NCI-H2196 treated with DMSO at 0.1 percent for 48 hours (cell line): Measurements from ENCODE around the gene FARP1.
A peak's percentile ranks its signal among the peaks of the same experiment; 100 is the strongest.

ENCODE experiments used
- DNase-seq: peaks from one replicate; lab custom pipeline; 2025; ENCODE audit not compliant: unreplicated experiment; lab: John Stamatoyannopoulos, UW

FARP1 gene

DNA sequence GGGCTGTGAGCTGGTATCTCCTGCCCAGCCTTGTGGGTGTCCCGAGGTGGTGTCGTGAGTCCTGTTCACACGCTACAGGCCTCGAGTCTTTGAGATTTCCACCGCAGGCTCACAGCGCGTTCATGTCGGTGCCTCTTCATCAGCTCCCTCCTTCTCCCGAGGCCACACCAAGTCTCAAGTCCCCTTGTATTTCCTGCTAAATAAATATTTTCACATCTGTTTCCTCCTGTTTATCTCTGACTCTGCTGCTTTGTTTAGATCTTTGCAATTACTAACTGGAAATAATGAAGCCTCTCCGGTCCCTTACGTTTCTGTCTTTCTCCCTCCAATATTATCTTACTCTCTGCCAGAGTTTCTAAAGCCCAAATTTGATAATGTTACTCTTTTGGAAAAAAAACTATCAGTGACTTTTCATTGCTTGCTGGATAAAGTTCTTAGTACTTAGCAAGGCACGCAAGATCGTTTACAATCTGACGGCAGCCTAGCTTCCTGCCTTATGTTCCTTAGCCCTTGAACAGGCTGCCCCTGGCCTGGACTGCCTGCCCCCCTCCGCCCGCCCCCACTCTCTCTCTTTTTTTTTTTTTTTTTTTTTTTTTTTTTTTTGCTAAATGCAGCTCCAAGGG lies 164.7 kb downstream of the FARP1 start:
- DNase-seq = no peak

DNA sequence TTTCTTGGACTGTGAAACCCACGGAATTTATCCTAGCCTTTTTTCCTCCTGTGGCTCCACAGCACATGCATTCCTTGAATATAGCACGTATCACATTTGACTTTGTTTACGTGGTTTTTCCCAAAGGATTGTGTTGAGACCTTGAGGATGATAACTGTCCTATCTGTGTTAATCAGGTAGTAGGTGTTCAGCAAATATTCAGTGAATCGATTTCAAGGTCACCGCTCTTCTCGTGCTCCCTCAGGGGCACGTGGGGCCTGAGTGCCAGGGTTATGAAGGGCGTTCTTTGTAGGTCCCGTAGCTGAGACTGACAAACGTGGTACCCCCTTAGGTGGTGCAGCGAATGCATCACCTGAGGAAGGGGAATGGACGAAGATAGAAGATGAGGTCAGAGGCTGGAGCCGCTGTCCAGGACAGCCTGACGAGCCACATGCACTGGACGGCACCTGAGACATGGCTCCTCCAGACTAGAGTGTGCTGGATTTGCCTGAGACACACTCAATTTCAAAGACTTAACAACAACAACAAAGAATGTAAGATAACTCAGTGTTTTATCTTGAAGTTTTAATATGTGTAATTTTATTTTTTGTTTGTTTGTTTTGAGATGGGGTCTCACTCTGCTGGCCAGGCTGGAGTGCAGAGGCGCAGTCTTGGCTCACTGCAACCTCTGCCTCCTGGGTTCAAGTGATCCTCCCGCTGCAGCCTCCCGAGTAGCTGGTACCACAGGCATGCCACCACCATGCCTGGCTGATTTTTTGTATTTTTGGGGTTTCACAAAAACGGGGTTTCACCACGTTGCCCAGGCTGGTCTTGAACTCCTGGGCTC lies 165.4 kb downstream of the FARP1 start:
- DNase-seq = no peak

DNA sequence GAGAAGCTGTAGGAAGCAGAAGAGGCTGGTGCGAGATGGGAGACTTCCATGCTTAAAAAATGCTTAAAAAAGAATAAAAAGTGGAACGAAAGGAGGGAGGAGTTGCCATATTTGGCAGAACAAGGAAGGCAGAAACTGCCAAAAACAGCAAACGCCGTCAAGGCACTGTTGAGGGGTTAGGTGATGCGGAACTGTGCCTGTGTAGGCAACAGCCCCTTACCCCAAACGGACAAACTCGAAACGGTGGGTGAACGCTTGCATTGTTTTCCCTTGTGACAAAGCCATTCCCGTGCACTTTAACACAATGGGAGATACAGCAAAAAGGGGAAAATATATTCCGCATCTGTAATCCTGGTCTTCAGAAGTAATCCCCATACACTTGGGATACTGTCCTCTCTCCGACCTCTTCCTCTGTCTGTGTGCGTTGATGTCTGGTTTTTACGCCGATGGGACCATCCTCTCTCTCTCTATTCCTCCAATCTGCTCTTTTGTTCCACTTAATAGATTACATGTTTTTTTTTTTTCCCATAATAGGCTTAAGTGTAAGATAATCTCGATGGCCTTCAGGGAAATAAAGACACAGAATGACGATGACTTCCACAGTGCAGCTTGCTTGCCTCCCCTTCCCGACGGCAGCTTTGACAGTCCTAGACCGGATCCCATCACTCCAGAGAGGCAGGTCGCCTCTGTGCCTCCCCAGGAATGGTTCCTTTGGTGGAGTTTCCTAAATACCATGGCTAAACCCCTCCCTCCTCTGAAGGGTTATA lies 166.9 kb downstream of the FARP1 start:
- DNase-seq = no peak

DNA sequence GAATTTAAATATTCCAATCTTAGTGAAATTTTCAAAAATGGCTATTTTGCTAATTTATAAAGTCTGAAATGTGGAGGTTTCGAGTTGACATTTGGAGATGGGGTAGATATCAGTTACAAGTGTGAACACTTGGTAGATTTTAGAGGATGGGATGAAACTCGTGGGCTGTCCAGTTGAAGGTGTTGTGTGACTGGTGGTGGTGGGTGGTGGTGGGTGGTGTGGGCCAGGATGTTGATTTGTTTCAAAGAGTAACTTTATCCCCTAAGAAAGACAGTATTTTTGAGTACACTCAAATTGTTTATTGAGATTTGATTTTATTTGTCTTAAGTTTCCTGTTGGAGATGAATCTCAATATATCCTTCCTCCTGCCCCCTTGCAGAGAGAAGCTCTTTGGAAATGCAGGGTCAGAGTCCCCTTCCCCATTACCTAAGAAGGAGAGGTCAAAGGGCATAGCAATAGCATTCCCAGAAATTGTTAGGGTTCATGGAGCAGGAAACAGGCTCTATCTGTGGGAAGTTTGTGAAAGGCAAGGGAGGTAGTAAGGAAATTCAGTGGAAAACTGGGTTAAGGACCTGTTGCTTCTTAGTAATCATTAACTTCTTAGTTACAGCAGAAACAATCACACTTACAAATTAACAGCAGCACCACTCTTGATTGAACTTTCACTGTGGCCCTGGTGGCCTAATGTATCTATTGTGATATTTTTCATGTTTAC lies 167.7 kb downstream of the FARP1 start:
- DNase-seq = no peak

DNA sequence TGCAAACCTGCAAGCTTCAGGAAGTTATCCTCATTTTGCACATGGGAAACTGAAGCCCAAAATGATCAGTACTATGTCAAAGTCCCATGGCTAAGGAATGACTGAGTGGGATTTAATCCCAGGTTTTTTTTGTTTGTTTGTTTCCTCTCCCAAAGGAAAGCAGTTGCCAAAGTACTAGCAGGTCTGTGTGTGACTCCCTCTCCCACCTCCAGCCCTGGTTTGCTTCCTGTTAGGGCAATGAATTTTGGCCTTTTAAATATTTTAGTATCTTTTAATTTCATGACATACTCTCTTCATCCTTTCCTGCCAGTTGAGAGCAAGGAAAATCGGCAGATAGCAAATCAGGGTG lies 168.3 kb downstream of the FARP1 start:
- DNase-seq = no peak

DNA sequence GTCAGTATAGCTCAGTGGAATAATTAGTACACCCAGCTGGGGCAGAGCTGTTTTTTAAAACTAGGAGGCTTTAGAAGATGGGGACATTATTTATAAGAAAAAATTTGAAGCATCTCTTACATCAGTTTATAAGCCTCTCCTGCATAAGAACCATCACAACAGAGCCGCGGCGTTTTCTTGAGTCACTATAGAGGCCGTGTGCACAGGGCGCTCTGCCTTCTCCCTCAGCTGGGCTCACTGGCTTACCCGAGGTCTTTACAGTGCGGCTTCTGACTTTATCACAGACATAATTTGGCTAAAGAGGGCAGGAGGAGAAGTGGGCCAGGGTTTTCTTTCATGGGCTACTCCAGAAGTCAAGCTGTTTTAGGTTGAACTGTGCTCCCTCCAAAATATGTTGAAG lies 169.7 kb downstream of the FARP1 start:
- DNase-seq = no peak

DNA sequence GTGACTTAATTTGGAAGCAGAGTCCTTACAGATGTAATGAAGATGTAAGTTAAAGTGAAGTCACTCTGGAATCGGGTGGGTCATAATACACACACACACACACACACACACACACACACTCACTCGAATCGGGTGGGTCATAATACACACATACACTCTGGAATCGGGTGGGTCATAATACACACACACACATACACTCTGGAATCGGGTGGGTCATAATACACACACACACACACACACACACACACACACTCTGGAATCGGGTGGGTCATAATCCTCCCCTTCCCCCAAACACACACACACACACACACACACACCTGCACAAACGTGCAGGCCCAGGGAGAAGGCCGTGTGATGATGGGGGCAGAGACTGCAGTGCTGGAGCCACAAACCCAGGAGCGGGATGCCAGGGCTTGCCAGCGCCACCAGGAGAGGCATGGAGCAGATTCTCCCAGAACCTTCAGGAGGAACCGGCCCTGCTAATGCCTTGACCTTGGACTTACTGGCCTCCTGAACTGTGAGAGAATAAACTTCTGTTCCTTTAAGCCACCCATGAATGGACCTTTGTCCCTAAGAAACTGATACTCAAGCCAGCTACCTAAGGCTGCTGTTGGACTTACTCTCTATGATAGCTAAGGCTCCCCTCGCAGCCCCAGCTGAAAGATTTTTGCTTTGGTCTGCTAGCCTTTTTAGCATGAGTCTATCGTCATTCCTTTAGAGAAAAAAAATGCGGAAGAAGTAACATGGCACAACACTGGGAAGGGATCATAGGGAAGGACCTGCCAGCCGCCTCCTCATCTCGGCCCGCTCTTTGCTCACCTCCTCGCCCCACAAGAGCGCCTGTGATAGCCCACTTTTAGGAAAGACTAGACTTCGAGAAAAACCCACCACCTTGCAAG lies 170.4 kb downstream of the FARP1 start:
- no peak for DNase-seq

DNA sequence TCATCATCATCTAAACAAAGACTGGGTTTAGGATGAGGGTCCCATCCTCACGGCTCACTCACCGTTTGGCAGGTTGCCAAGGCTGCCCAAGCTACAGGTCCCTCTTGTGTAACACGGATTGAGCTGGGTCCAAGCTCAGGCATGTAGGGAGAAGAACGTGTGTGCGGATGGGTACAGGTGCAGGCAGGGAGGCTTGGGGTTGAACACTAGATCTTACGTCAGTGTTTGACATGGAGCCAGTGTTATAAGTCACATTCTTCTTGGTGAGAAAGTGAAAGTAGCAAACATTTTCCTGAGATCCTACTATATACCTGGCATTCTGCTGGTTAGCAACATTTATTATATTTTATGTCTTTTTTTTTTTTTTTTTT lies 171.0 kb downstream of the FARP1 start:
- no peak for DNase-seq

DNA sequence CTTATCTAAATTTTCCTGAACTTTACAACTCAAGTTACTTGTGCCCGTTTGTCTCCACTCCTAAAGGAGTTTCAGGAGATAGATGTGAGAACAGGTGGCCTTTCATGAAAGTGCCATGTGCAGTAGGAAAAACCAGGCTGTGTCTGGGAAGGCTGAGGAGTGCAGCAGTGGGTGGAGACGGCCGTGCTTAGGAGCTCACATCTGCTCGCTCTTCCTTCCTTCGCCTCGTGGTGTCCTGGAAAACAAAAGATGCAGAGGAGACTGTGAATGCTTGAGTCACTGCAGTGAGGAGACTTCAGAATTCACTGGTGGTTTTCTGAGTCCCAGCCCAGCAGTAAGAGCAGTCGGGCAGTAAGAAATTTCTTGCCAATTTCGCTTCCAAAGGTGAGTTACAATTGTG lies 172.6 kb downstream of the FARP1 start:
- no peak for DNase-seq

DNA sequence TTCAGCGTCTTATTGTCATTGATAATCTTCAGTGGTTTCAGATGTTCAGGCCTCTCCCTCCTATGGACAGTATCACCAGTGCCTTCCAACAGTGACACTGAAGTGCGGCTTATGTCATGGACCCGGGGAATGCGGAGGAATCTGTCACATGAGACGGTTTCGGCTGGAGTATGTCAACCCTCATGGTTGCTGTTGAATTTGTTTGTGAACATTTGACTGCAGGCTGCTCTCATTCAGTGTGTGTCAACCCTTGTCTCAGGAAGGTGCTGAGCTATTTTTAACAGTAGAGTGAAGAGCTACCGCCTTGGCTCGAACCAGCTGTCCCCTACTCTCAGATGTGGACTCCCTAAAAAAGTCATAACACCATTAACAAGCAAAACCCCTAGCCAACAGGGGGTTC lies 173.0 kb downstream of the FARP1 start:
- DNase-seq = no peak

DNA sequence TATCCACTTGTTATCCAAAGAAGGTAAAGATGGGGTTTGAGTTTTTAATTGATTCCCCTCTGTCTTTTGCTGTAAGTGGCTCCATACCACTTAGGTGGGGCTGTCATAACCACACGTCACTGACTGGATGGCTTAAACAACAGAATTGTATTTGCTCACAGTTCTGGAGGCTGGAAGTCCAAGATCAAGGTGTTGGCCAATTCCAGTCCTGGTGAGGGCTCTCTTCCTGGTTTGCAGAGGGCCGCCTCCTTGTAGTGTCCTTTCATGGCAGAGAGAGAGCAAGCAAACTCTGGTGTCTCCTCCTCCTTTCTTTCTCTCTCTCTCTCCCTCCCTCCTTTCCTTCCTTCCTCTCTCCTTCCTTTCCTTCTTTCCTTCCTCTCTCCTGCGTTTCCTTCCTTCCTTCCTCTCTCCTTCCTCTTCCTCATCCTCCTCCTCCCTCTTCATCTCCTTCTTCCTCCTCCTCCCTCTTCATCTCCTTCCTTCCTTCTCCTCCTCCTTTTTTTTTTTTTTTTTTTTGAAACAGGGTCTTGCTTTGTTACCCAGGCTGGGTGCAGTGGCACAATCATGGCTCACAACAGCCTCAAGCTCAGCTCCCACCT lies 174.8 kb downstream of the FARP1 start:
- no peak for DNase-seq

DNA sequence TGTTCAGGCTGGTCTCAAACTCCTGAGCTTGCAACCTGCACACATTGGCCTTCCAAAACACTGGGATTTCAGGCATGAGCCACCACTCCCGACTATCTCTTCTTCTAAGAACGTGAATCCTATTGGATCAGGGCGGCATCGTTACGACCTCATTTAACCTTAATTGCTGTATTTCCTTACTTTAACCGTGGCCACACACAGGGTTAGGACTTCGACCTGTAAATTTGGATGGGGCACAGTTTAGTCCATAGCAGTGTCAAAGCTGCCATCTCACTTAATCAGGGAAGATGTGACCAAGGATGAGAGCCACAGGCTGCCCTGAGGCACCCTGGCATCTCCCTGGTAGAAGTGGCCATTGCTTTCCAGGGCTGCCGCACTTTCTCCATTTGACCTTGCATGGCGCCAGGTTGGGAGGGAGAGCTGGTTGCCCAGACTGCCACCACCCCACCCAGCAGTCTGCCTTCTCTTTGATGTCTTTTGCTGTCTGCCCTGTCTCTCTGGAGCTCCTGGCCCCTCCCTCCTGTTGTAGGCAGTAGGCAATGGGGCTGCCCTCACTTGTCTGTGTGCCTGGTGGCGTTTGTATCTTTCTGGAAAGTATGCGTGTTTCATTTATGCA lies 175.5 kb downstream of the FARP1 start:
- no peak for DNase-seq

DNA sequence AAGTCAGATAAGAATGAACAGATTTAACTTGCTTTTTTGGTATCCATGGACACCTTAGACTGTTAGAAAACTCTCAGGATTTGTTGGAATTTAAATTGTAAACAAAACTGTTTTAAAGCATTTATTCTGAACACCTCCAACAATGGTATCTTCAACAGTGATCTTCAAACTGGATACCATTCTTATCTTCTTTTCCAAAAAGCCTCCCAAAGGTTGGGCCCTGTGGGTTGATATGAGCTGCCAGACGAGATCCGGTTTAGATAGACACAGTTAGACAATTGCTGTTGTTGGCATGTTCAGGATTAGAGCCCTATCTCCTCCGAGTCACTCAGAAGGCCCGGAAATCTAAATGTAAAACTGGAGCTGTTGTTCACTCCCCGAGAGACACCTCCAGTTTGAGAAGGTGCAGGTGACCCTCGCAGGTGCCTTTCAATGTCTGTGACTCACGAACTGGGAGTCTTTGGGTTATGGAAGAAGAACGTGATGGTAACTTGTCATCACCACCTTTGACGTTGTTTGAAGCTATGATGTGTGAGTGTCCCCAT lies 177.7 kb downstream of the FARP1 start:
- no peak for DNase-seq

DNA sequence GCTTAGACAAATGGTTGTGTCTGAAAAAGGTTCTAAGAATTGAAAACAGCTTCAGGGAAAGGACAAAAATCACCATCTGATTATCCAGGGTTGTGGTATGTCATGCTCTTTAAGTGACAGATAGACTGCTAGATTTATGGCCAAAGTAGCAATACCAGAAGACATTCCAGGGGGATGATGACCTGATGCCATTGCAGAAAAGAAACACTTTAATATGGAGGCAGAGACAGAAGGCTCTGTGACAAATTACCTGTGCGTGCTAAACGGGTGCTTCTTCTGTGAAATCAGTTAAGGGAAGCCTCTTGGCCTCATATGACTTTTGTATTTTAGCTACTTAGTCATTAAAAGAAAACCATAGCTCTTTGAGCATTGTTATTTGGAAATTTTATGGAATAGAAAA lies 178.5 kb downstream of the FARP1 start:
- no peak for DNase-seq

DNA sequence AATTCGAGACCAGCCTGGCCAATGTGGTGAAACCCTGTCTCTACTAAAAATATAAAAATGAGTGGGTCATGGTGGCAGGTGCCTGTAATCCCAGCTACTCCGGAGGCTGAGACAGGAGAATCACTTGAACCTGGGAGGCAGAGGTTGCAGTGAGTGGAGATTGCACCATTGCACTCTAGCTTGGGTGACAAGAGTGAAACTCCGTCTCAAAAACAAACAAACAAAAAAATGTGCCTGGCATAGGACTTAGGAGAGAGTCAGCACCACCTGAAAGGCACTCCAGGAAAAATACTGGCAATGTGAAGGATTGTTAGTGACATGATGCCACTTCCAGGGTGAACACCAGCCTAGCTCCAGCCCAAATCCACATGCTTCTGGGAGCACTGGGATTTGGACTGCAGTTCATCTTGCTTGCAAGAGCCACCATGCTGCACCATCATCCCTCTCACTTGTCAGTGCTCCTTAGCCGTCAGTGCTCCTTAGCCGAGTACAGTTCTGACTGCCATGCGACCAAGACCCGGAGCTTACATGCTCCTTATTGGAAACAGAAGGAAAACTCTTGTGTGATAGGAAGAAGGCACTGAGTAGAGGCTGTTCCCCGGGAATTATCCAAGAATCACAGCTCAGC lies 179.3 kb downstream of the FARP1 start:
- no peak for DNase-seq

DNA sequence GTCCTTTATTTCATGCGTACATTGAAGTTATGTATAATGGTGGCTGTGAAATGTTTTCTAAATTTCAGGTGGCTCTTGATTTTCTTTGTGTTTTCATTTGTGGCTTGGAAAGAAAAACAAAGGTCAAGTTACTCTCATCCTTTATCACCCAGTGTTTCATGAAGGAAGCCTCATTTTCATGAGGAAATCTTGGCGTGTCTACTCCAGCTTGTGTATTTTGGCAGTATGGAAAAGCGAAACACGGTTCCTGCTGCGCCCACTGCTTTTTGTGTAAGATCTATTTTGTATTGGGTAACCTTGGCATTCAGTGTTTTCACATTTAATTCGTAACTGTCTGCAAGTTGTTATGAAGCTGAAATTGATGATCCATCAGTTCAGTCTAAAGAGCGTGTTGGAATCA lies 181.2 kb downstream of the FARP1 start:
- DNase-seq = peak; percentile 9

DNA sequence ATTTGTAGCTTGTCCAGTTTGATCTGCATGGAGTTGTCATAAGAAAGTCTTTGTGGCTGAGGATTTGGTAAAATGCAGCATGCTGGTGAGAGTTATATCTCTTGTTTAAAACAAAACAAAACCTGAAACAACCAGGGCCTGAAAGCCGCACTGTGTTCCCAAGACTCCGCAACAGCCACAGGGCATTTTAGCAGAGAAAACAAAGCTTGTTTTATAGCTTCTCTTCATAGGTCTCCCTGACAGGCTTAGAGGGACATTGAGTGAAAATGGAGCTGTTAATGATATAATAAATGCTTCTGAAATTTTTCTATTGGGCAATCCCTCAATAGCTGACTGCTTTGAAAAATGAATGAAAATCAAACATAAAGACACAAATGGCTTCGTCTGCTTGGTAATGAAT lies 182.8 kb downstream of the FARP1 start:
- DNase-seq = no peak

DNA sequence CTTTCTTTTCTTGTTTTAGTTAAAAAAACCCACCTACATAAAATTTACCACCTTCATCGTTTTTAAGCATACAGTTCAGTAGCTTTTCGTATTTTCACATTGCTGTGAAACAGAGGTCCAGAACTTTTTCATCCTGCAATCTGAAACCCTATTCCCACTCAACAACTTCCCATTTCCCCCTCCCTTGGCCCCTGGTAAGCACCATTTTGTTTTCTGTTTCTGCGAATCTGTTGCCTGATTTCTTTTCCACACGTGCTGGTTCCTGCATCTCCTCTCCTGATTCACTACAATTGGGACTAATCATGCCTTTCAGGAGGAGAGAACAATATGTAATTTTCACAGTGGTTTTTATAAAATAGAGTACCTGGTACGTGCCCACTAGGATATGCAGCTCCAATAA lies 183.4 kb downstream of the FARP1 start:
- DNase-seq = no peak
